ENCODE data around the gene PRKG1. TPM values are rescaled to one million over a fixed set of nuclear protein-coding genes. Genes with fewer than 3 reads are reported as not detected.

PRKG1 gene
- total and polyA plus RNA-seq, 2 experiments from 2014 or later, result 18.2 to 21.1 TPM

DNA sequence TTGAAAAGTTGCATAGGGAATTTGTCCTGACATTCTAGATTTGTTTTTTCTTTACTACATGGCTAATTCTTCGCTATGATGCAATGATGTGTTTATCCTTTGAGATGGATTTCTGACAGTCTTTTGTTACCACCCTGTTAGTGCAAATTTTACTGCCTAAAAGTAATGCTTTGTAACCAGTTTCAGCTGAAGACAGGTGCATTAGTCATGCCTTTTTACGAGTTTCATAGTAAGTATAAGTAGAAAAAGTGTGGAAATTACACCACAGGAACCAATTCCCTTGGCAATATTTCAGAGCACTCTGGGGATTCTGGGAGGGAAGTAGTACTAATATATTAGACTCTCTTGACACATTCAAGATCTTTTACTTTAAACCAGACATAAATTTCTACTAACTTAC, 982.0 kb downstream of the PRKG1 start:
- Histone ChIP-seq H3K36me3 (ENCODE audit: insufficient read depth) (no peaks in the 10 kb centered on the region), H3K4me1 (ENCODE audit: insufficient read depth) (peaks cover 9% of the 10 kb centered on the region), H2AFZ (no peak overlapping the region), H3K27me3 (ENCODE audit: insufficient read depth) (no peaks in the 10 kb centered on the region), H3F3A (replicated peaks; ENCODE audit: low read depth) (no peaks in the 10 kb centered on the region), H3K9me2 (ENCODE audit: insufficient read depth) (peaks cover 6% of the 10 kb centered on the region; the same call in 1 of the 2 replicates), H3K27ac (ENCODE audit: low read depth) (no peak overlapping the region), H4K20me1 (replicated peaks; ENCODE audit: insufficient read depth) (no peaks in the 10 kb centered on the region), H3K79me2 (replicated peaks; ENCODE audit: insufficient read depth) (no peaks in the 10 kb centered on the region), H3K4me3 (no peak overlapping the region), H3K4me2 (no peak overlapping the region)
- no peak overlapping the region for H3K27ac Mint-ChIP-seq
- no peaks in the 10 kb centered on the region for H3K9me3 Mint-ChIP-seq
- no peaks in the 10 kb centered on the region for H3K27me3 Mint-ChIP-seq (ENCODE audit: insufficient read depth, low read depth, poor library complexity)
- TF ChIP-seq EZH2phosphoT487 (IDR thresholded peaks at IDR 0.05; ENCODE audit: unreplicated experiment) (no peak), POLR2AphosphoS5 (IDR thresholded peaks at IDR 0.05; ENCODE audit: low read depth) (no peak), NANOG (IDR thresholded peaks at IDR 0.05; ENCODE audit: borderline replicate concordance) (no peak), ZNF331 (CRISPR knock-in tag; IDR thresholded peaks at IDR 0.05; ENCODE audit: low read depth) (no peak), ETS1 (IDR thresholded peaks at IDR 0.05) (no peak), CREB1 (CRISPR knock-in tag; IDR thresholded peaks at IDR 0.05; ENCODE audit: low read depth) (no peak), JUNB (IDR thresholded peaks at IDR 0.05; ENCODE audit: unreplicated experiment) (no peak), ZNF114 (CRISPR knock-in tag; IDR thresholded peaks at IDR 0.05) (no peak), EZH2 (IDR thresholded peaks at IDR 0.05; ENCODE audit: low read depth, unreplicated experiment) (no peak), STAT1 (IDR thresholded peaks at IDR 0.05; ENCODE audit: unreplicated experiment) (no peak)
- TF ChIP-seq, protein P1, sequence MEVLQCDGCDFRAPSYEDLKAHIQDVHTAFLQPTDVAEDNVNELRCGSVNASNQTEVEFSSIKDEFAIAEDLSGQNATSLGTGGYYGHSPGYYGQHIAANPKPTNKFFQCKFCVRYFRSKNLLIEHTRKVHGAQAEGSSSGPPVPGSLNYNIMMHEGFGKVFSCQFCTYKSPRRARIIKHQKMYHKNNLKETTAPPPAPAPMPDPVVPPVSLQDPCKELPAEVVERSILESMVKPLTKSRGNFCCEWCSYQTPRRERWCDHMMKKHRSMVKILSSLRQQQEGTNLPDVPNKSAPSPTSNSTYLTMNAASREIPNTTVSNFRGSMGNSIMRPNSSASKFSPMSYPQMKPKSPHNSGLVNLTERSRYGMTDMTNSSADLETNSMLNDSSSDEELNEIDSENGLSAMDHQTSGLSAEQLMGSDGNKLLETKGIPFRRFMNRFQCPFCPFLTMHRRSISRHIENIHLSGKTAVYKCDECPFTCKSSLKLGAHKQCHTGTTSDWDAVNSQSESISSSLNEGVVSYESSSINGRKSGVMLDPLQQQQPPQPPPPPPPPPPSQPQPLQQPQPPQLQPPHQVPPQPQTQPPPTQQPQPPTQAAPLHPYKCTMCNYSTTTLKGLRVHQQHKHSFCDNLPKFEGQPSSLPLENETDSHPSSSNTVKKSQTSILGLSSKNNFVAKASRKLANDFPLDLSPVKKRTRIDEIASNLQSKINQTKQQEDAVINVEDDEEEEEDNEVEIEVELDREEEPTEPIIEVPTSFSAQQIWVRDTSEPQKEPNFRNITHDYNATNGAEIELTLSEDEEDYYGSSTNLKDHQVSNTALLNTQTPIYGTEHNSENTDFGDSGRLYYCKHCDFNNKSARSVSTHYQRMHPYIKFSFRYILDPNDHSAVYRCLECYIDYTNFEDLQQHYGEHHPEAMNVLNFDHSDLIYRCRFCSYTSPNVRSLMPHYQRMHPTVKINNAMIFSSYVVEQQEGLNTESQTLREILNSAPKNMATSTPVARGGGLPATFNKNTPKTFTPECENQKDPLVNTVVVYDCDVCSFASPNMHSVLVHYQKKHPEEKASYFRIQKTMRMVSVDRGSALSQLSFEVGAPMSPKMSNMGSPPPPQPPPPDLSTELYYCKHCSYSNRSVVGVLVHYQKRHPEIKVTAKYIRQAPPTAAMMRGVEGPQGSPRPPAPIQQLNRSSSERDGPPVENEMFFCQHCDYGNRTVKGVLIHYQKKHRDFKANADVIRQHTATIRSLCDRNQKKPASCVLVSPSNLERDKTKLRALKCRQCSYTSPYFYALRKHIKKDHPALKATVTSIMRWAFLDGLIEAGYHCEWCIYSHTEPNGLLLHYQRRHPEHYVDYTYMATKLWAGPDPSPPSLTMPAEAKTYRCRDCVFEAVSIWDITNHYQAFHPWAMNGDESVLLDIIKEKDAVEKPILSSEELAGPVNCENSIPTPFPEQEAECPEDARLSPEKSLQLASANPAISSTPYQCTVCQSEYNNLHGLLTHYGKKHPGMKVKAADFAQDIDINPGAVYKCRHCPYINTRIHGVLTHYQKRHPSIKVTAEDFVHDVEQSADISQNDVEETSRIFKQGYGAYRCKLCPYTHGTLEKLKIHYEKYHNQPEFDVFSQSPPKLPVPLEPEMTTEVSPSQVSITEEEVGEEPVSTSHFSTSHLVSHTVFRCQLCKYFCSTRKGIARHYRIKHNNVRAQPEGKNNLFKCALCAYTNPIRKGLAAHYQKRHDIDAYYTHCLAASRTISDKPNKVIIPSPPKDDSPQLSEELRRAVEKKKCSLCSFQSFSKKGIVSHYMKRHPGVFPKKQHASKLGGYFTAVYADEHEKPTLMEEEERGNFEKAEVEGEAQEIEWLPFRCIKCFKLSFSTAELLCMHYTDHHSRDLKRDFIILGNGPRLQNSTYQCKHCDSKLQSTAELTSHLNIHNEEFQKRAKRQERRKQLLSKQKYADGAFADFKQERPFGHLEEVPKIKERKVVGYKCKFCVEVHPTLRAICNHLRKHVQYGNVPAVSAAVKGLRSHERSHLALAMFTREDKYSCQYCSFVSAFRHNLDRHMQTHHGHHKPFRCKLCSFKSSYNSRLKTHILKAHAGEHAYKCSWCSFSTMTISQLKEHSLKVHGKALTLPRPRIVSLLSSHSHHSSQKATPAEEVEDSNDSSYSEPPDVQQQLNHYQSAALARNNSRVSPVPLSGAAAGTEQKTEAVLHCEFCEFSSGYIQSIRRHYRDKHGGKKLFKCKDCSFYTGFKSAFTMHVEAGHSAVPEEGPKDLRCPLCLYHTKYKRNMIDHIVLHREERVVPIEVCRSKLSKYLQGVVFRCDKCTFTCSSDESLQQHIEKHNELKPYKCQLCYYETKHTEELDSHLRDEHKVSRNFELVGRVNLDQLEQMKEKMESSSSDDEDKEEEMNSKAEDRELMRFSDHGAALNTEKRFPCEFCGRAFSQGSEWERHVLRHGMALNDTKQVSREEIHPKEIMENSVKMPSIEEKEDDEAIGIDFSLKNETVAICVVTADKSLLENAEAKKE (CRISPR knock-in tag; IDR thresholded peaks at IDR 0.05), result no peak
- TF ChIP-seq, protein P2, sequence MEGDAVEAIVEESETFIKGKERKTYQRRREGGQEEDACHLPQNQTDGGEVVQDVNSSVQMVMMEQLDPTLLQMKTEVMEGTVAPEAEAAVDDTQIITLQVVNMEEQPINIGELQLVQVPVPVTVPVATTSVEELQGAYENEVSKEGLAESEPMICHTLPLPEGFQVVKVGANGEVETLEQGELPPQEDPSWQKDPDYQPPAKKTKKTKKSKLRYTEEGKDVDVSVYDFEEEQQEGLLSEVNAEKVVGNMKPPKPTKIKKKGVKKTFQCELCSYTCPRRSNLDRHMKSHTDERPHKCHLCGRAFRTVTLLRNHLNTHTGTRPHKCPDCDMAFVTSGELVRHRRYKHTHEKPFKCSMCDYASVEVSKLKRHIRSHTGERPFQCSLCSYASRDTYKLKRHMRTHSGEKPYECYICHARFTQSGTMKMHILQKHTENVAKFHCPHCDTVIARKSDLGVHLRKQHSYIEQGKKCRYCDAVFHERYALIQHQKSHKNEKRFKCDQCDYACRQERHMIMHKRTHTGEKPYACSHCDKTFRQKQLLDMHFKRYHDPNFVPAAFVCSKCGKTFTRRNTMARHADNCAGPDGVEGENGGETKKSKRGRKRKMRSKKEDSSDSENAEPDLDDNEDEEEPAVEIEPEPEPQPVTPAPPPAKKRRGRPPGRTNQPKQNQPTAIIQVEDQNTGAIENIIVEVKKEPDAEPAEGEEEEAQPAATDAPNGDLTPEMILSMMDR (conservative IDR thresholded peaks at IDR 0.05; ENCODE audit: low read depth in 2 of 2), result no peak
- TF ChIP-seq, protein P3, sequence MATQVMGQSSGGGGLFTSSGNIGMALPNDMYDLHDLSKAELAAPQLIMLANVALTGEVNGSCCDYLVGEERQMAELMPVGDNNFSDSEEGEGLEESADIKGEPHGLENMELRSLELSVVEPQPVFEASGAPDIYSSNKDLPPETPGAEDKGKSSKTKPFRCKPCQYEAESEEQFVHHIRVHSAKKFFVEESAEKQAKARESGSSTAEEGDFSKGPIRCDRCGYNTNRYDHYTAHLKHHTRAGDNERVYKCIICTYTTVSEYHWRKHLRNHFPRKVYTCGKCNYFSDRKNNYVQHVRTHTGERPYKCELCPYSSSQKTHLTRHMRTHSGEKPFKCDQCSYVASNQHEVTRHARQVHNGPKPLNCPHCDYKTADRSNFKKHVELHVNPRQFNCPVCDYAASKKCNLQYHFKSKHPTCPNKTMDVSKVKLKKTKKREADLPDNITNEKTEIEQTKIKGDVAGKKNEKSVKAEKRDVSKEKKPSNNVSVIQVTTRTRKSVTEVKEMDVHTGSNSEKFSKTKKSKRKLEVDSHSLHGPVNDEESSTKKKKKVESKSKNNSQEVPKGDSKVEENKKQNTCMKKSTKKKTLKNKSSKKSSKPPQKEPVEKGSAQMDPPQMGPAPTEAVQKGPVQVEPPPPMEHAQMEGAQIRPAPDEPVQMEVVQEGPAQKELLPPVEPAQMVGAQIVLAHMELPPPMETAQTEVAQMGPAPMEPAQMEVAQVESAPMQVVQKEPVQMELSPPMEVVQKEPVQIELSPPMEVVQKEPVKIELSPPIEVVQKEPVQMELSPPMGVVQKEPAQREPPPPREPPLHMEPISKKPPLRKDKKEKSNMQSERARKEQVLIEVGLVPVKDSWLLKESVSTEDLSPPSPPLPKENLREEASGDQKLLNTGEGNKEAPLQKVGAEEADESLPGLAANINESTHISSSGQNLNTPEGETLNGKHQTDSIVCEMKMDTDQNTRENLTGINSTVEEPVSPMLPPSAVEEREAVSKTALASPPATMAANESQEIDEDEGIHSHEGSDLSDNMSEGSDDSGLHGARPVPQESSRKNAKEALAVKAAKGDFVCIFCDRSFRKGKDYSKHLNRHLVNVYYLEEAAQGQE (IDR thresholded peaks at IDR 0.05; ENCODE audit: unreplicated experiment), result no peak
- ATAC-seq (no peak), DNase-seq (ENCODE audit: low spot score) (no peak)
- no peak overlapping the region for H3K4me3 Mint-ChIP-seq
- peaks cover 24% of the 10 kb centered on the region; the same call in 2 of the 3 replicates for H3K4me1 Mint-ChIP-seq
- peaks cover 2% of the 10 kb centered on the region; the same call in 1 of the 3 replicates for H3K36me3 Mint-ChIP-seq (ENCODE audit: low read depth)

Measured in GM23338 (cell line).